NCI-H446 (cell line): Measurements from ENCODE around the gene GJB5.
"Not testable (repeated sequence)": the region's sequence is repeated elsewhere in the genome, so short reads cannot be mapped to it uniquely, and the experiment has no call there.

Experiments
- DNase-seq, 2 experiments: peaks; one replicate each; lab custom pipeline; 2025; lab: John Stamatoyannopoulos, UW

The GJB5 gene

DNA sequence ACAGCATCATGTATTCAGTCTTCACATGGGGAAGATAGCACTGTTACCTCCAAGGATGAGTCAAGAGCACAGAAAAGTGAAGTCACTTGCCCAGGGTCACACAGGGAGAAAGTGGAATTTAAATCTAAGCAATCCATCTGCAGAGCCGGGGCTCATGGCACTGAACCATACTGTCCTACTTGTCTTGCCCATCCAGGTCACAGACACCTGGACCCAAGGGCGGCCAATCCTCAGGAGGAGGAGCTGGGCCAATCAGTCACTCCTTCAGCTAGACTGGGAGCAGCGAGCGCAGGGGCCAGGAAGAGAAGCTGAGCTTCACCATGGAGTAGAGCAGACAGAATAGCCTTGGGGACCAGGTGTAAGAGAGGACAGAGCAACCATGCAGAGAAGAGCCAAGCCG lies 9.2 kb upstream of the GJB5 start:
- DNase-seq, result no peak

DNA sequence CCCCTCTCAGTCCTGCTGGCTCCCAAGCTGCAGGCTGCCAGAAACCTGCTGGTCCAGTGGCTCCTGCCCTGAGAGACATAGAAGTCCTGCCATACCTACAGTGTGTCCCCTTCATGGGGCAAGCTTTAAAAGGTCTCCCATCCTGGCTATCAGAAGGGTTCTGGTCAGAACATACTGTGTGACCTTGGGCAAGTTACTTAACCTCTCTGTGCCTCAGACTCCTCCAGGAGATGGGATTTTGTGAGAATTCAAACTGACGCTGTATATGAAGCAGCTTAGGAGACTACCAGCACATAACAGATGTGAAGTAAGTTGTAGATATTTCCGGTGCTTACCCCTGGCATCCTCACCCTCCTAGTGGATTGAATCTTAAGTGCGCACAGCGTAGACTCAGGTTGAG lies 8.7 kb upstream of the GJB5 start:
- DNase-seq, result no peak

DNA sequence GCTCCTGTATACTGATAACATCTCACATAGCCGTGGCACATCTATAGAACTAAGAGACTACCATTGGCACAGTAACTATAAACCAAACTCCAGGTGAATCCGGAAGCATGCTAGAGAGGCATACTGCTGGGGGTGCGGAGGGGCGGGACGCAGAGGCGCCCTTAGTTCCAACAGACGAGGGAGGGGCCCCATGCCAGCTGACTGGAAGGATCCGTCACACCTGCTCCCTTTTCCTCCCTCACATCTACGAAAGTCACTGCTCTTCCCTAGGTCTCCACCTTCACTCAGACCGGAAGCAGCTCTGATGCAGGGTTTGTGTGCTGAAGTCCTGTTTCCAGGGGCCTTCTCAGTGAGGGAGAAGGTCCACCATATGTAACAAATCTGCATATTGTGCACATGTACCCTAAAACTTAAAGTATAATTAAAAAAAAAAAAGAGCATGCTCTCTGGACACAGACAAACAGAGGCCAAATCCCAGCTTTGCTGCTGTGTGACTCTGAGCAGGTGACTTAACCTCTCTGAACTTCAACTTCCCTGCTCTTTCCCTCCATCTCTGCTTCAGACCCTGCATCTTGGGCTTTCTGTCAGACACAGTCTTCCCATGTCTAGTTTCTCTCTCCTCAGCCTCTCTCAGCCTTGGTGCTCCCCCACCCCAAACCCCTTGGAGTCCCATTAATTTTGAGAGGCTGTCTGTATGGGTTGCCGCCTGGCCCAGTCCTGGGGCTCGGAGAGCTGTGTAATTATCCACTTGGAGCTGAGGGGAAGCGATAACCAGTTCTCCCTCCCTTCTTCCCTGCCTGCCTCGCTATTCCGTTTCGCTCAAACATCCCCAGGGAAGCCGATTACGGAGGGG lies 7.8 kb upstream of the GJB5 start:
- DNase-seq, result no peak

DNA sequence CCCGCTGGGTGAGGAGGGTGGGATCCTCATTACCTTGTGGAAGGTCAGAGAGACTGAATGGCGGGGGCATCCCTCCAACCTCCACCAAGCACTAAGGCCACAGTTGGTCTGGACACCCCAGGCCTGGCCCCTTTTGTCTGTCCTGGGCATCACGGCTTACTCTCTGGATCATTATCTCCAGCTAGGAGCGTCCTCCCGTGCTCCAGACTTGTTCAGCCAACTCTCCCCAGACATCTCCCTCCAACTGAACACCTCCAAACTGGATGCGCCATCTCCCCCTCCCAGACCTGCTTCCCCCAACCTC lies 7.3 kb upstream of the GJB5 start:
- no peak for DNase-seq

DNA sequence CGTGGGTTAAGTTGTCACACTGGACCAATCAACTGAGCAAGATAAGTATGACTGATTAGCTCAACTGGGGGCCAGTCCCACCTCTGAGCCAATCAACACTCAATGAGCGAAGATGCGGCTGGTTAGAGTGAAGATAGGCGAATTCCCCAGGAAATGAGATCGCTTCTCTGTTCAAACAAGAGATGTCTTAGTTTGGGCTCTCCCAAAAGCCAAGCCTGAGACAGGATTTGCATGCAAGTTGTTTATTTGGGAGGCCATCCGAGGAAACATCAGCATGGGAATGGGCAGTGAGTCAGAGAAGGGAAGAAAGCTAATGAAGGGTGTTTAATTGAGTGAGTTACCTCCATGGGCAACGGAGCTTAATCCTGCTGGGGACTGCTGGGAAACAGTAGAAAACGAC lies 4.9 kb upstream of the GJB5 start:
- DNase-seq, result no peak

DNA sequence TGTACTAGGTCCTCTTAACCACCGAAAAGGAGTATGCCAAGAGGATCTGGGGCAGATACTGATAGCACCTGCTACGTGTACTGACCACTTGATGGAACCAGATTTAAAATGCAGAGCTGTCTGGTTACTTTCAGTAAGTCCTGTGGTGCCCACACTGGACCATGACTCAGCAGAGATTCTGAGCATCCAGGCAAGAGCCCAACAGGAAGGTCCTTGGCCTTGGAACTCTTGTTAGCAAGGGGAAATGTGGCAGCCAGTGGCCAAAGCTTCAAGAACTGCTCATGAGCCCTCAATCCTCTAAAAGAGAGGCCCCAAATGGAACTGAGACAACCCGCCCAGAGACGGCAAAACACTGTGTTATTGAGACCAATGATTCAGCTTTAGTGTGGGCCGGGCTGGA lies 4.2 kb upstream of the GJB5 start:
- no peak for DNase-seq

DNA sequence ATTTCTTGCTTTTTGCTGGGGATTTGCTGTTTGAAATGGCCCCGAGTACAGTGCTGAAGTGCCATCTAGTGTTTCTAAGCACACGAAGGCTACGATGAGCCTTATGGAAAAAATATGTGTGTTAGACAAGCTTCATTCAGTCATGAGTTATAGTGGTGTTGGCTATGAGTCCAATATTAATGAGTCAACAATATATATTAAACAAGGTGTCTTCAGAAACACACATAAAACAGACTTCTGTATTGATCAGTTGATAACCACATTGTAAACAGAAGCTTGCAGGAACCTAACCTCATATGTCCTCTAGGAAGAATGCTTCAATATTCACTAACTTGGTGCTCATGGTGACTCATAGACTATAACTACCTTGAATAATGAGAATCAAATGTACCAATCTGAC lies 1.7 kb upstream of the GJB5 start:
- no peak for DNase-seq

DNA sequence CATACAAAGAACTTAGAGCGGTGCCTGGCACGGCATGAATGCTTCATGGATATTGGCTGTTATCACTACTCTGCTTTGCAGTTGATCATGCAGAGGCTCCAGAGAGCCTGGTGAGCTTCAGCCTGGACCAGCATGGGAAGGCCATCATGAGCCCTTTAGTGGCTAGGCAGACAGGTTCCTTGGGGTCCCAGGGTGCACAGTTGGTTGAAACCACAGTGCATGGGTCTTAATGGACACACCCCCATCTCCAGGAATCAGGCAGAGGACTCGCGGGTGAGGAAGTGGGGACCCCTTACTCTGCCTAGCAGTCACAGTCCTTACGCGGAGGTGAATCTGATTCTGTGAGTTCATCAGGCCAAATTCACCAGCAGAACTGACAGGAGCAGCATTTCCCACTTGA lies 1.1 kb downstream of the GJB5 start:
- DNase-seq, result no peak

DNA sequence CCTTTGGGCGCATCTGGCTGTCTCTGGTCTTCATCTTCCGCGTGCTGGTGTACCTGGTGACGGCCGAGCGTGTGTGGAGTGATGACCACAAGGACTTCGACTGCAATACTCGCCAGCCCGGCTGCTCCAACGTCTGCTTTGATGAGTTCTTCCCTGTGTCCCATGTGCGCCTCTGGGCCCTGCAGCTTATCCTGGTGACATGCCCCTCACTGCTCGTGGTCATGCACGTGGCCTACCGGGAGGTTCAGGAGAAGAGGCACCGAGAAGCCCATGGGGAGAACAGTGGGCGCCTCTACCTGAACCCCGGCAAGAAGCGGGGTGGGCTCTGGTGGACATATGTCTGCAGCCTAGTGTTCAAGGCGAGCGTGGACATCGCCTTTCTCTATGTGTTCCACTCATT lies 2.5 kb downstream of the GJB5 start:
- no peak for DNase-seq

DNA sequence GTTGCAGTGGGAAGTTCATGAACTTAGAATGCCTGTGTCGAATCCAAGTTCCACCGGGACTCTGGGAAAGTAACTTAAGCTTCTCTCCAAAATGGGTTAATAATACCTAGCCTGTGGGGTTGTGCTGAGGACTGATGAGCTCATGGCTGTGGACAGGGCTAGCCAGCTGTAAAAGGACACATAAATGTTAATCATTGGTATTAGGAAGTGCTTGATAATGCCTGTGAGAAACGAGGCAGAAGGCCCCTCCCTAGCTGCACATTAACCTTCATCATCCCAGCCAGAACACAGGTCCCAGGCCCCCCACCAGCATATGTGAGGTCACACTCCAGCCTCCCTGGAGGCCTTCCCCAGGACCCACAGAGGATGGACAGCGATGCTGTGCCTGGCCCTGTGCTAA lies 3.9 kb downstream of the GJB5 start:
- DNase-seq, result no peak

DNA sequence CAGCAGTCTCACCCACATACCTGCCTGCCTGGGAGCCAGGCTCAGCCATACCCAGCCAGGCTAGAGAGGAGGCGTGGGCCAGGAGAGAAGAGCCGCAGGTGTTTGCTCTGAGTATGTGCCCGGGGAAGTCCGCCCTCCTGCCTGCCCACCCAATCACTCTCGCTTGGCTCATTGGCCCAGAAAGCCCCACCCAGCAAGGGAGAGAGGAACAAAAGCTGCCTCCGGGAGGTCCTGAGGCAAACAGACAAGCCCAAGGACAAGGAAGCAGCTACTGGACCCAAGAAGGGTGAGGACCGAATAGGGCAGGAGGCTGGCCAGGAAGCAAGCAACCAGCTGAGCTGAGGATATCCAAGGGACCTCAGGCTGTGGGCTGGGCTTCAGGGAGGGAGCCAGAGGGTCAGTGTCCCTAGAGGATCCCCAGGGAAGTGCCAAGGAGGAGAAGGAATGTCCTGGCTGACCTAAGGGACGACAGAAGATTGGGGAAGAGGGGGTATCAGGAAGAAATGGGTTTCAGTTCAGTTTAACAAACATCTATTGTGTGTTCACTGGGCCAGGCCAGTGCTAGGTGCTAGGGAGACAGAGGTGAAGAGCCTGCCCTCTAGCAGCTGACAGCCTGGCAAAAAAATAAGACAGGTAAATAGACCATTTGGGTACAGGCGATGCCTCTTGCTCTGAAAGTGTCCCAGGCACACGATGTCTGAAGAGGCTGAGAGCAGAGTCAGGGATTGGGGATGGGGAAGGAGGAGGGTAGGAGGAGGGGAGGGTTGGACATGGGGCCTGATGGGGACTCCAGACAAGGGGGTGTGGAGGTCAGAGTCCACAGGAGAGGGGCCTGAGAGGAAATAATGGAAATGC lies 4.9 kb downstream of the GJB5 start, which contains the start of gene GJB4:
TSS of gene GJB4 (plus strand) at position 238 of the 855 bp plus-strand sequence. CDS start 1,515 bp downstream, outside the sequence.
- no peak for DNase-seq

DNA sequence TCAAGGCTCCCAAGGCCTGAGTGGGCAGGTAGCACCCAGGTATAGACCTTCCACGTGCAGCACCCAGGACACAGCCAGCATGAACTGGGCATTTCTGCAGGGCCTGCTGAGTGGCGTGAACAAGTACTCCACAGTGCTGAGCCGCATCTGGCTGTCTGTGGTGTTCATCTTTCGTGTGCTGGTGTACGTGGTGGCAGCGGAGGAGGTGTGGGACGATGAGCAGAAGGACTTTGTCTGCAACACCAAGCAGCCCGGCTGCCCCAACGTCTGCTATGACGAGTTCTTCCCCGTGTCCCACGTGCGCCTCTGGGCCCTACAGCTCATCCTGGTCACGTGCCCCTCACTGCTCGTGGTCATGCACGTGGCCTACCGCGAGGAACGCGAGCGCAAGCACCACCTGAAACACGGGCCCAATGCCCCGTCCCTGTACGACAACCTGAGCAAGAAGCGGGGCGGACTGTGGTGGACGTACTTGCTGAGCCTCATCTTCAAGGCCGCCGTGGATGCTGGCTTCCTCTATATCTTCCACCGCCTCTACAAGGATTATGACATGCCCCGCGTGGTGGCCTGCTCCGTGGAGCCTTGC lies 6.4 kb downstream of the GJB5 start:
- DNase-seq, result no peak

DNA sequence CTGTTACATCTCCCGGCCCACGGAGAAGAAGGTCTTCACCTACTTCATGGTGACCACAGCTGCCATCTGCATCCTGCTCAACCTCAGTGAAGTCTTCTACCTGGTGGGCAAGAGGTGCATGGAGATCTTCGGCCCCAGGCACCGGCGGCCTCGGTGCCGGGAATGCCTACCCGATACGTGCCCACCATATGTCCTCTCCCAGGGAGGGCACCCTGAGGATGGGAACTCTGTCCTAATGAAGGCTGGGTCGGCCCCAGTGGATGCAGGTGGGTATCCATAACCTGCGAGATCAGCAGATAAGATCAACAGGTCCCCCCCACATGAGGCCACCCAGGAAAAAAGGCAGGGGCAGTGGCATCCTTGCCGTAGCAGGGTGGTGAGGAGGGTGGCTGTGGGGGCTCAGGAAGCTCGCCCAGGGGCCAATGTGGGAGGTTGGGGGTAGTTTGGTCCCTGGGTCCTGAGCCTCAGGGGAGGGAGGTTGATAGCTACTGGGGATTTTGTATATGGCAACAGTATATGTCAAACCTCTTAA lies 7.0 kb downstream of the GJB5 start:
- no peak for DNase-seq

DNA sequence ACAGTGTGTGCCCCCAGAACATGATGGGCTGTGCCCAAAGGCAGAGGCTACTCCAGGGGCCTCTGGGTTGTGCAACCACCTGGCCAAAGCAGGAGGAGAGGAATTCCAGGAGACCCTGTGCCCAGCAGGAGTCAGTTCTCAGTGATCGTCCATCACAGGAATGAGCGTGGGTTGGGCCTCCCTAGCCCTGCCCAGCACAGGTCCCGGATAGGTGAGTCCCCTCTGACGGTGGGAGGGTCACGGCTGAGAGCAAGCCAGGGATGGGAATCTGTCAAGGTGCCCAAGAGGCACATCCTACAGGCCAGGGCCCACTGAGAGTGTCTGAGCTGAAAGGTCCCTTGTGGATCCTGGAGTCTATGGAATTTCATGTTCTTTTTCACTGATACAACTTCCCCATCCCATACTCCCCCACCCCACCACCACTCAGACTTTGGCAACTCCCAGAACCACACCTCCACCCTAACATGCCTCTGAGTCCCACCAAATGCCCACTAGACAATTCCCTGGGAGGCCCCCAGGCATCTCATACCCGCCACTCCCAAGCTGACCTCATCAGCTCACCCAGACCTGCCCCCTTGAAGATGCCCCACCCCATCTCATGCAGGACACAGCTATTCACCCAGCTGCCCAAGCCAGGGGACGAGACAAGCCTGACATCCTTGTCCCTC lies 7.8 kb downstream of the GJB5 start:
- no peak for DNase-seq

DNA sequence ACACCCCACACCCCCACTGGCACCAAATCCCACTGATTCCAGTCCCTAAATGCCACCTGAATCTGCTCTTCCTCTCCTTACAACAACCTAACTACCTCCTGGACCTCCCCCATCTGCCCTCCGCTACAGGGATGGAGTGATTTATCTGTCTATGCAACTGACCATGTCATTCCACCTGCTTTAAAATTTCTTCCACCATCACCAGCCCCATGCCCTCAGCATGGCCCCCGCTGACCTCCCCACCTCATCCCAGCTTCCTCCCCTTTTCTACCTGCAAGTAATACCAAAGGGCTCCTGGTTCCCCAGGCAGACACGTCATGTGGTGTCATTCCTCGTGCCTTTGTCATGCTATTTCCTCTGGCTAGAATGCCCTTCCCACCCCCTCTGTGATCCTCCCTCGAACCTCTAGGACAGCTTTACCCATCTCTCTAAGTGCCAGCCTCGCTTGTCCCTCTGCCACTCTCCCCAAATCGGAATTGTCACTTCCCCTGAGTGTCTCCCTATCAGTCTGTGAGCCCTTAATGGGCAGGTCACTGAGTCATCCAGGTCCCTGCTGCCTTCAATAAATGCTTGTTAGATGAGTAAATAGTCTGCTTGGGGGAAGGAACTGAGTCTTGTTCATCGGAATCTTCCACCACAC lies 8.4 kb downstream of the GJB5 start:
- DNase-seq, result no peak

DNA sequence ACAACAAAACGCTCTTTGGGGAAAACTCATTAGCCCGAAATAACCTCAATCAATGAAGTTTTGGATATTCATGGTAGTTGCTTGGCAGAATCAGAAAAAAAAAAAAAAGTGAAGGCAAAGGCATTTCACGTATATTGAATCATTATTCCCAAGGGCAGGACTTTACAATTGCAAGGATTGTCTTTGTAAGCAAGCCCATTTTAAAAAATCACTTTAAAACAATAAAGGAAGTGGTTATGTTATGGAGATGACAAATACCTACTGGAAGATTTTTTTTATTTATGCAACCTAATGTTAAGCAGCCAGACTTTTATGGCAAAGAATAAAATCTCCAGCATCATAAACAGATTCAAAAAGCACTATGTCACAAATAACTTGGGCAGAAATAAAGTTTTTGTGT lies 14.0 kb downstream of the GJB5 start:
- DNase-seq, result no peak

DNA sequence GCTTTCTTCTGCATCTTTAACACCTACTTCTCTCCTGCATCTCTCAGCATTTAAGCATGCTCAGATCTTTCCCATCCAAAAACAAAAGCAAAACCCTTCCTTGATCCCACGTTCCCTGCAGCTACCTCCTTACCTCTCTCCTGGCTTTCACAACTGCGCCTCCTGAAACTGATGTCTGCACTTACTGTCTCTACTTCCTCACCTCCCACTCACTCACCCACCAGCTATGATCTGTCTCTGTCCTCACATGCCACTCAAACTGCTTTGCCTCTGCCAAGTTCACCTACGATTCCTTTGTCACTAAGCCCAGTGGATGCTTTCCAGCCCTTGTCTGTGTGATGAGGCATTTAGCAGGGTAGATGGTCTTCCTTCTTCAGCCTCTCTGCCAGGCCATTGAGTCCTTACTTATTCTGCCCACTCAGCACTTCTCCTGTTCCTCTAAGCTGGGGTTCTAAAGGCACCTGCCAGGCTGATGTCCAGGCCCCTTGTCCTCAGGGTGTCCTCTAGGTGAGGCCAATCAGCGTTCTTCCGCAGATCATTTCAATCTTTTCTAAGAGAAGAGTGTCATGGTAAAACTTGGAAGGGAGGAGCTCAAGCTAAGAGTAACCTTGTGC lies 16.2 kb downstream of the GJB5 start:
- DNase-seq, result no peak

DNA sequence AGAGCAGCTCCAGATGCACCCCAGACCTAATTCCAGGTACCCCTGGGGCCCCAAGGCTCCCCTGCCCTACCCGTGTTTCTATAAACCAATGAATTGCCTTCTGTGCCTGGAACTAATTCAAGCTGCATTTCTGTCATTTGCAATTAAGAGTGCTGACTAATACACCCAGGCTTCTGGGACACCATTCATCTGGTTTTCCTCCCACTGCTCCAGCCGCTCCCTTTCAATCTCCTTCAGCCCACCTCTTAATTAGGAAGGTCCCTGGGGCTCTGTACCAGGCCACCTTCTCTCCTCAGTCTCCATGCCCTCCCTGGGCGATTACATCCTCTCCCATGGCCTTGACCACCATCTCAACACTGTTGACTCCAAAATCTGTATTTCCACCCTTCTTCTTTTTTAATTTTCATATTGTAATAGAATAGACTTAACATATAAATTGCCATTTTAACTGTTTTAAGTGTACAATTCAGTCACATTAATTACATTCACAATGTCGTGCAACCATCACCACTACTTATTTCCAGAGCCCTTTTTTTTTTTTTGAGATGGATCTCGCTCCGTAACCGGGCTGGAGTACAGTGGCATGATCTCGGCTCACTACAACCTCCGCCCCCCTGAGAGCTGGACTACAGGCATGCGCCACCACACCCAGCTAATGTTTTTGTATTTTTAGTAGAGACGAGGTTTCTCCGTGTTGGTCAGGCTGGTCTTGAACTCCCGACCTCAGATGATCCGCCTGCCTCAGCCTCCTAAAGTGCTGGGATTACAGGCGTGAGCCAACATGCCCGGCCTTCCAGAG lies 16.9 kb downstream of the GJB5 start:
- no peak for DNase-seq

DNA sequence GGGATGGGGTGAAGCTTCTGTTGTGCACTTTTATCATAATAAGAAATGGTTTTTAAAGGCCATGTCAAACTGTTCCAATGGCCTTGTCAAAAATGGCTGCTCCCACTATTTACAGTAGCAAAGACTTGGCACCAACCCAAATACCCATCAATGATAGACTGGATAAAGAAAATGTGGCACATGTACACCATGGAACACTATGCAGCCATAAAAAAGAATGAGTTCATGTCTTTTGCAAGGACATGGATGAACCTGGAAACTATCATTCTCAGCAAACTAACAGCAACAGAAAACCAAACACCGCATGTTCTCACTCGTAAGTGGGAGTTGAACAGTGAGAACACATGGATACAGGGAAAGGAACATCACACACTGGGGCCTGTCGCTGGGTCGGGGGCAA lies 18.3 kb downstream of the GJB5 start:
- DNase-seq, result not testable (repeated sequence)

DNA sequence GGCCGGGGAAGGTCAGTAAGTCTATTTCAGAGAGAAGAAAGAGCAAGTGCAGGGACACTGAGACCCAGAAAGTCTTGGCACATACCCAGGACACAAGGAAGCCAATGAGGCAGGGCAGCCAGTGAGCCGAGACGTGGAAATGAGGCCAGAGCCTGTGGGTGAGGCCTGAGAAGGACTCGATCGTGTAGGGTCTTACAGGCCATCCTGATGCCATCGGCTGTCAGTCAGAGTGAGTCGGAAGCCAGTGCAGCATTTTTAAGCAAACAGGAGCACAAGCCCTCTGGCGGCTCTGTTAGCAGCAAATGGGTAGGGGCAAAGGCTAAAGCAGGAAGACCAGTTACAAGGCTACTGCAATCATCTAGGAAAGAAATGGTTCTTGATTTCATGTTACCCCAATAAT lies 20.1 kb downstream of the GJB5 start:
- no peak for DNase-seq
